Smooth muscle cell of the brain vasculature (primary cell): Measurements from ENCODE around the gene PAFAH1B1.
"Not testable (repeated sequence)": the region's sequence is repeated elsewhere in the genome, so short reads cannot be mapped to it uniquely, and the experiment has no call there.

Experiments used
- DNase-seq: peaks from one replicate; pipeline ENCODE4 v3.0.0-alpha.2; 2012; ENCODE audit warnings: low read depth, low spot score

PAFAH1B1 gene

DNA sequence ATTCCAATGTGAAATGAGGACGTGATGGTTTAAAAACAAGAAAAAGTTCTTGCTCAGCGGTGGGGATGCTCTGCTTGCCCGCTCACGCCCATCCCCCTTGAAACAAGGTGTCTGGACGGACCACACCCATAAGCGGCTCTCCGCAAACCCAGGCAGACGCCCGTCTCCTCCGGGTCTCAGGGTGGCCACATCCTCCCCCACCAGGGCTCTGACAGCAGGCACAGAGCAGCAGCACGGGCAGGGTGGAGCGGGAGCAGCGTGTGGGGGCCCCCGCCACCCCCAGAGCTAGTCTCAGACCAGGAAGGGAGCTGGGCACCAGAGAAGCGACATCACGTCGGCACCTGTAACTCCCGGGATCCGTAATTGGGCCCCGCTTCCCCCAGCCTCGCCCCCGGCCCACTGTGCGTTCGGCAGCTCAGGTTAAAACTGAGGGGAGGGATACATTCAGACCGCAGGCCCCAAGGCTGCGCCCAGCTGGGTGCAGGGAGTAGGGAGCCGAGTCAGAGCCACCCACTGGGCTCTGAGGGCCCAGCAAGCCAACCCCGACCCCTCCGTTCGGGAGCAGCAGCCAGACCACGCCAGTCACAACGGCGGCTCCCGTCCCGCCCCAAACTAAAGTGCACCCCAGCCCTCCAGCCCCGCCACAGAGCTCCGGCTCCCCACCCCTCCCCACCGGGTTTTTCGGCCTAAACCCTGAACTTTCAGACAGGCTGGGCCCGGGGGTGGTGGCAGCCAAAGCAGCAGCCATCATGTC is 96.1 kb downstream of the PAFAH1B1 start:
- no peak for DNase-seq

DNA sequence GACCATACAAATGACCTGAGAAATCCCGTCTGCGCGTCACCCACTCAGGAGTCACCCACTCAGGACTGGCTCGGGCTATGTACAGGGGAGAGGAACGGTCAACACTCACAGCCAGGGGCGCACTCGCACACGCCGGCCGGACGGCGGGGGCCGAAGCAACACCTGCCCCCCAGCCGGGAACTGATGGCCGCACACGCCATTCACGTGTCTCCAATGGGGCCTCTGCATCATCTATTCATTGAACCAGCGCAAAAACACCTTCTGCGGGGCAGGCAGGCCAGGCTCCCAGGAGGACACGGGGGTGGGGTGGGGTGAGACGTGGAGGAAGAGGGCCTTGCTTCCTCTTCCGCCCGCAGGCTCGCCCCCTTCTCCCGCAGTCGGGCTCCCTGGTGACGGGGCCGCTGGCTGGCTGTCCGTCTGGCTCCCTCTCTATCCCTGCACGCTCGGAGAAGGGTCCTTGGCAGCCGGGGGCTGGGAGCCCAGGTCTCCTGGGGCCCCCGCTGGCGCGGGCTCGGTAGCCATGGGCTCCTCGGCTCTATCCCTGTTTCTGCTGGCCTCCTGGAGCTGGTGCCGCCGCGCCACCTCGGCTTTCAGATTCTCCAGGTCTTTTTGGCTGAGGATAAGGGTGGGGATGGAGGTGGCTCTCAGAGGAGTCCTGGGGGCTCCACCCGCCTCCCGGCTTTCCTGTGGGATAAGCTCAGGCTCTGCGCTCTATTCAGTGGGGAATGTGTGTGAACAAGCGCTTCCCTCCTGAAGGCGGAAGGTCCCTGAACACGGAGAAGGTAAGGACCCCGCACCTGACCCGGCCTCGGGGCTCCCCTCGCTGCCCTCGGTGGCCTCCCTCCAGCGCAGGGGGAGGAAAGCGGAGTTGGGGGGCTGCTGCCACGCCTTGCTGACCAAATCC is 97.0 kb downstream of the PAFAH1B1 start:
- DNase-seq, result no peak

DNA sequence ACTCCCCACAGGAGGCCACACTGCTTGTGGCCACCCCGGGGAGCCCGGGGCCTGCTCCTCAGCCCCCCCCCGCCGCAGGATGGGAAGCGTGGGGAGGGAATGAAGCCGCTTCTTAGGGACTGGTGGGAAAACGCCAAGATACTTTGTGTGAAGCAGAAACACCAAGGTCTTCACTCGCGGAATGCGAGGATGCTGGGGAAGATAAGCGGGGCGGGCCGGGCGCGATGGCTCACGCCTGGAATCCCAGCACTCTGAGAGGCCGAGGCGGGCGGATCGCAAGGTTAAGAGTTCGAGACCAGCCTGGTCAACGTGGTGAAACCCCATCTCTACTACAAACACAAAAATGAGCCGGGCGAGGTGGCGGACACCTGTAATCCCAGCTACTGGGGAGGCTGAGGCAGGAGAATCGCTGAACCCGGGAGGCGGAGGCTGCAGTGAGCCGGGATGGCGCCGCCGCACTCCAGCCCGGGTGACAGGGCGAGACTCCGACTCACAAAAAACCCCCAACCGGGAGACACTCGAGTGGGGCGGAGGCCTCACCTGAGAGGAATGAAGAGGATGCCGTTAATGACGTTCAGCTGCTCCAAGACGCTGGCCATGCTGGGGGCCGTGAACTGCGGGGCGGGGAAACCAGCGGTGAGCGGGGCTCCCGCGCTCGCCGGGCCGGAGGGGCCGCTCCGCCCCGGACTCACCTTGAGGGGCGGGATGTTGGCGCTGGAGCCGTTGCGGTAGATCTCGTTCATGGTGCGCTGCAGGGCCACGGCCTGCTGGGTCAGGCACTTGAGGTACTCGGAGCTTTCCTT is 97.8 kb downstream of the PAFAH1B1 start:
- no peak for DNase-seq

DNA sequence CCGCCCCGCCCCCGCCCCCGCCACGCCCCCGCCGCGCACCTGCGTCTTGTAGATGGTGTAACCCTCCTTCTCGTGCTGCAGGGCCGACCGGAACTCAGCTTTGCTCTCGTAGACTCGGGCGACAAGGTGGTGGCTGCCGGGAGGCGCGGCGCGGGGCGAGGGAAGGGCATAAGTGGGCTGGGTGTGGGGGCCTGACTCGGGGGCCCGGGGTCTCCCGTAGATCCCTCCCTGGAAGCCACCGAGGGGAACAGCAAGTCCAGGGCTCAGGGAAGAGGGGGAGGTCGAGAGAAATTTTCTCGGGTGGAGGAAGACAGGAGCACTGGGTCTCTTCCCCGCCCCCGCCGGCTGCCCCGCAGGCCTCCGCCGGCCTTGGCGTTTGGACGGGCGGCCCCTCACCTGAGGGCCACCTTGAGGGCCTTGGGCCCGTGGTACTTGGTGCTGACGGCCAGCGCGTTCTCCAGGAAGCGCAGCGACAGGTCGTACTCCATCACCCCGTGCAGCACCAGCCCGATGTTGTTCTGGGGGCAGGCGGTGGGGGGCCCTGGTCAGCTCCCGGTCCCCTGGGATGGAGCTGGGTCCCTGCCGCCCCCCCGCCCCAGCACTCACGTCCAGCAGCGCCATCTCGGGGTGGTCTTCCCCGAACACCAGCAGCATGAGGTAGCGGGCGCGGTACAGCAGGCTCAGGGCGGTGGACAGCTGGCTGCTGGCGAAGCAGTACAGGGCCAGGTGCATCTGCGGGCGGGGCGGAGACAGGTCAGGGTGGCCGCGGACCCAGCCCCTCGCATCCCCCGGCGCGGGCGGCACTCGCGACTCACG is 98.7 kb downstream of the PAFAH1B1 start:
- no peak for DNase-seq

- no peak for DNase-seq
Observed at GRCh38 chr17:2692781-2693135, 99.3 kb downstream of the PAFAH1B1 start.

DNA sequence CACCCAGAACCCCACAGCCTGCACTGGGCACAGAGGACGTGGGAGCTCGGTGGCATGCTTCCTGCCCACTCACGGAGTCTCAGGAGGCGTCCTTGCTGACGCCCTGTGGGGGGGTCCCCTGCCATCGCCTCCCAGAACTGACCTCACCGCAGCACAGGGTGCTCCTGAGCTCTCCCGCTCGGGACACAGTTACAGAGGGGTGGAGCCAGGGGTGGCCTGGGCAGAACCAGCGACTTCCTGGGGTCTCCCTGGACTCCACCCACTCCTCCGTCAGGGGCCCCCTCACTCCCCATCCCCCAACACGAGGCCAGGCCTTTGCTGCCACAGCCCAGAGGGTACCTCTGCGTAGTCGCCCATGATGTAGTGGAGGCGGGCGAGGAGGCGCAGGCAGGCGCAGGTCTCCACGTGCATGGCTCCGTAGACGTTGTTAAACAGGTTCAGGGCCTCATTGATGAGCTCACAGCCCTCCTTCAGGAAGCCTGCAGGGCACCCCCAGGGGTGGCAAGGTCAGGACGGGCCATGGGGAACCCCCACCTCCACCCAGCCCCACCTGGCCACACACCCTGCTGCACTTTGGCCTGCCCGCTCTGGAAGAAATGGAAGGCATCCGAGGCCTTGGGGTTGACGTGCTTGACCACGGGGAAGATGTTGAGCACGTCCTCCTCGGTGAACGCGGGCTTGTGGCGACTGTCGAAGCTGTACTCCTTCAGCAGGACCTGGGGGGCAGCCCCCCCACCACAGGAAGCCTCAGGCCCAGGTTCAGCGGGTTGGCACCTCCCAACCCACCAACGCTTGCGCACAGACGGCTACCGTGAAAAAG is 100.3 kb downstream of the PAFAH1B1 start:
- no peak for DNase-seq

DNA sequence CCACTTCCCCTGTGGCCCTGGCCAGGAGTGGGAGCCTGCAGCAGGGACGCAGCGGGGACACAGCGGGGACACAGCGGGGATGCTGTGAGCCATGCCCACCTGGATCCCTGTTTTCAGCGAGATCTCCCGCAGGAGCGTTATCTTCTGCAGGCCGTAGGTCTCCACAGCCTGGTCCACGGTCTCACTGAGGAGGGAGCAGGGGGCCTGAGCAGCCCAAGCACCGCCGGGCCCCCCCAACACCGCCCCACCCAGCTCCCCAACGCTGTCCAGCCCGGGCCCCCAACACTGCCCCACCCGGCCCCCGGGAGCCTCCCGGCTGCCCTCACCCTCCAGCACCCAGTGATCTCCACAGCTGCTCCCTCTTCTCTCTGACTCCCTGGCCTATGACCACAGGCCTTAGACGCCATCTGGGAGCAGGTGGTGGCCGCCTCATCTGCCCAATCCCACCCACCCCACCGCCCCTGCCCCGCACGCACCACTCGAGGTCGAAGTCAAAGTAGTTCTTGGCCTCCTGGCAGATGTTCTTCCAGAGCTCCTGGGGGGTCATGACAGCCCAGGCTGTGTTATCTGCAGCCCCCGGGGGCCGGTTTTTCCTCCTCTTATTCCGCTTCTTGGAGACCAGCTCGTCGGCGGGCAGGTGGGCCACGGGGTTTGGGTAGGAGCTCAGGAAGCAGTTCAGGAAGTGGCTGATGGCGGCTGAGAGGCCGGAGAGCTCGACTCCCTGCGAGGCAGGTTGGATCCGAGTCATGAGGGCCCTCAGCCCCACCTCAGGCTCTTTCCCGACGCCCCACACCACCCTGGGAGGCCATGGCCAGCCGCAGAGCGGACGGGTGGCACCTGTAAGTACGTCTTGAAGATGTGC is 101.2 kb downstream of the PAFAH1B1 start:
- DNase-seq, result no peak

DNA sequence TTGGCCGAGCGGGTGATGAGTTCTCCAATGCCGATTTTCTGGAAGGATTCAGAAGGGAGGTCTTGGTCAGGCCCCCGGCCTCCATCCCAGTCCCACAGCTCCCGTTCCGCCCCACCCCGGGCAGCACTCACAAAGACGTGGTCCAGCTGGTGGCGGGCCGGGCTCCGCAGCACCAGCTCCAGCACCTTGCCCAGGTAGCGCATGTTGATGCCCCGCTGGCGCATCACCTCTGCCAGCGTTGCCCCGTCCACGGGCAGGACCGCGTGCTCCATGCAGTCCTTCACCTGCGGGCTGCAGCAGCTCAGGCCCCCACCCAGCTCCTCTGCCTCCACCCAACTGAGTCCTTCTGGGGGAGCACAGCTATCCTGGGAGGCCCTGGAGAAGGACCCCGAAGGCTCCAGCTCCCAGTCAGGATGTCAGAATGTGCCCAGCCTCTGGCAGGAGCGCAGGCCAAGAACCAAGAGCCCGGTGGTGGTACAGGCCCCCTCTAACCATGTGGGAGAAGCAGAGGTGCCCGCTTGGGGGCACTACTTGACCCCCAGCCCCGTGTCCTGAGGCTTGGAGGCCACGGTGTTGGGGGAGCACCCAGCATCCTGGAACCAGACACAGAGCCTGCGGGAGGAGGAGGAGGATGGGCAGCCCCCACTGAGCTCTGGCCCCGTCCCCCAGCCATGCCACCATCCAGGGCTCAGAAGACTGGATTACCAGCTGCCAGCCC is 101.9 kb downstream of the PAFAH1B1 start:
- DNase-seq, result no peak

- no peak for DNase-seq
Observed at GRCh38 chr17:2695961-2696760, 102.7 kb downstream of the PAFAH1B1 start.

DNA sequence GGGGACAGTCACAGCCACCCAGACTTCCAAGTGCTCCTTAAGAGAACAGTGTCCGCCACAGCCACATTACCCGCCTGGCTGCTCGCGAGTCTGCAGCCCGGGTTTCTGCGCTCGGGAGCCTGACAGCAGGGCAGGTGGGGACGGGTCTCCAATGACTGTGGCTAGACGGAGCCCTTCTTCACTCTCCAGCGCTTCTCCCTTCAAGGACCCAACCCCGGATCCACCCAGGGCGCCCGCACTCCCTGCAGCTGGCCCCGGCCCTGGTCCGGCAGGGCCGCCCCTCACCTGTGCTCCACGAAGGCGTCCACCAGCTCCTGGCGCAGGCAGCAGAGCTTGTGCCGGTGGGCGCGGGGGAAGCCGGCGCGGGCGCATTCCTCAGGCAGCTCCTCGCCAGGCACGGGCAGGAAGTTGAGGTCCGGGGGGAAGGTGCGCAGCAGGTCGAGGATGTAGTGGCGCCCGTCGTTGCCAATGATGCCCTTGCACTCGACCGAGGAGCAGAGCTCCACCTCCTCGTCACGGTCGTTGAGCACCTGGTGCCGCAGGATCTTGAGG is 104.2 kb downstream of the PAFAH1B1 start:
- no peak for DNase-seq

- not testable (repeated sequence) for DNase-seq
Observed at GRCh38 chr17:2699216-2699805, 105.9 kb downstream of the PAFAH1B1 start.

DNA sequence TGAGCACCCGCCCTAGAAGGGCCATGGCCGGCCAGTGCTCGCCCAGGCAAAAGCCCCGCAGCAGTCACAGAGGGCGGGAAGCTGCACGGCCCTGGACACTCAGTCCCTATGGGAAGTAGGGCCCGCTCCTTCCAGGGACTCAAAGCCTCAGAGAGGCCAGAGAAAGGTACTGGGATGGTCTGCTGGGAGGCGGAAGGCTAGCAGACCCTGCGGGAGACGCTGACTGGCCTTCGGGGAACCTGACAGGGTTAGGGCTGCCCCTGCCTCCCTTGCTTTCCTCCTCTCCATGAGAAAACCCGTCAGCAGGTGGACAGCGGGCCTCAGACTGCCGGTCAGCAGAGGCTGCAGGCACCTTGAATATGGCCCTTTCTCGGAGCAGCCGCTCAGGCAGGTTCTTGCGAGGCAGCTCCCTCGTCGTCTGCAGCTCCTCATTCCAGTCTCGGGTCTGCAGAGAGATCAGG is 106.6 kb downstream of the PAFAH1B1 start:
- DNase-seq, result no peak

DNA sequence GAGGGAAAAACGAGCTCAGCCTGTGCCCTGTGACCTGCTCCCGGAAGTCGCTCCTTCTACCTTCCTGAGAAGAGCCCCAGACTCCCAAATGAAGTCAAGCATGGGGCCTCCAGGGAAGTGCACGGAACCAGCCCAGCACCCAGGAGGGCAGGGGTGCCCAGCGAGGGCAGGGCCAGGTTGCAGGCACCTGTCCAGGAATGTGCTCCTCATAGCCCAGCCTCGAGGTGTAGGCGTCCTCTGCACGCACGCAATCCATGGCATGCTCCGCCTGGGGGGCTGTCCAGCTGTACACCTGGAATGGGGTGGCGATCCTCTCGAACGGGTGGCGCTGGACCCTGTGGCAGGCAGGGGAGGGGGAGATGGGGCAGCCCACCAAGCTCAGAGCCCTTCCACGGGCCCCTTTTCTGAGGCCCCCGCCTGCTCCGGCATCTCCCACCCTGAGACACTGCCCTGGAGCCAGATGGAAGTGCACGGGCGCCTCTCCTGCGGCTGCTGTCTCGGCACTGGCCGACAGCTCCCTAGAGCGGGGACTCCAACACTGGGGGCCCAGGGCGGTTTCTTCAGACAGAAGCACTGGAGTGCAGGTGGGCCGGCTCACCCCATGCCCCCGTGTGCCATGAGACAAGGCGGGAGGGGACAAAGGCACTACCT is 107.2 kb downstream of the PAFAH1B1 start:
- DNase-seq, result no peak

DNA sequence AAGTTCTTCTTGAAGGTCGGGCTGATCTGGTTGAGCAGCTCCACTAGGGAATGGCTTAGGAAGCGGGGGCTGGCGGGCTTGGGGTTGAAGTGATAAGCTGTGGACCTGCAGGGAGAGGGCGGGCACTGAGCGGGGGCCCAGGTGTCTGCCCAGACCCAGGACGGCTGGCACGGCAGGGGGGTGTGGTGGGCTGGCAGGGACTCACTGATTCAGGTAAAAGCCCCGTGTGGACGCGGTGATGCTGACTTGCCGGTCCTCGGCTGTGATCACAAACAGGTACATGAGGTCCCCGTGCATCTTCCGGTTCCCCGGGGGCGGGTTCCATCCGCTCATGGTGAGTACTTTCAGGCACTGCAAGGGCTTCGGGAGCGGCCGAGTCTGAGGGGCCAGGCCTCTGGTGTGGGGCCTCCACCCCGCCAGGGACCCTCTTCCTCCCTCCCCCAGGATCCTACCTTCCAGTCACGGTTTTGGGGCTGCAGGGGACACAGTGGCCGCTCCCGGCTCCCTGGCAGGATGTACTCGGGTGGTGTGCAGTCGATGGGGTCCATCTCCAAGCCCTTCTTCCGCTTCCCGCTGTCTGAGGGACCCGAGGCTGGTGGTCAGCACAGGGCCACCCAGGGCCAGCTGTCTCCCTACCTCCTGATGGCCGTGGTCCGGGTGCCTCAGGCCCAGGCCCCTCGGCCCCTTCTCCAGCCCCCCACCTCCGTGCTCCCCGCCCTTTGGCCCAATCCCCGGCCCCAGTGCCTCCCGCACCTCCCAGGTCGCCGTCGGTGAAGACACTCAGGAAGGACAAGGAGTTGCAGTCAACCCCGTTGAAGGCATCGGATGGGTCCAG is 107.9 kb downstream of the PAFAH1B1 start:
- no peak for DNase-seq

DNA sequence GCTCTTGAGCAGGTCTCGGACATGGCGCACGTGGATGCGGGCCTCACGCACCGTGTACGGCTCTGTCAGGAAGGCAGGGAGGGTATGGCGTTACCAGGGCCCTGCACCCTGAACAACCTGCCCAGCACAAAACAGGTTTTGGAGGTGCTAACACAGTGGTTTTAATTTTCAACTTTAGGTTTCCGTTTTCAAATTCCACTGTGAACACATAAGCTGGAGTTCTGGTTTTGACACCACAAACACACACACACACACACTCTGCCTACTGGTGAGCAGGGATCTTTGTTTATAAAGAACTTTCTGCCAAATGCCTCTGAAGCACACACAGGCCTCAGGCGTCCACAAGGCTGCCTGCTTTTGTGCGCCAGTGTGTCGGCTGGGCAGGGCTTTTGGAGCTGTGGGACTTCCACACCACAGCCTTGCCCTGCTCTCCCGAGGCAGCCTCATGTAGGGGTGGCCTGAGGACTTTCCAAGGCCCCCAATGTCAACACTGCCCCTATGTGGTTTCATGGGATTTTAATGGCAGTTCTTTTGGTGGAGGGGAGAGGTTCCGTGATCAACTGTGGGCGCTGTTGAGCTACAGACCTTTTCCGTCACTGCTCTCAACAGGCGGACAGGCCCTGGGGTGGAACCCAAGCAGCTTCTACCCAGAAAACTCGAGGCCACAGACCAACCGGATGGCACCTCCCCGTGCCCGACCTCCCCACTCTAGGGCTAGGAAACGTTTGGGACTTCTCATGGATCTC is 108.7 kb downstream of the PAFAH1B1 start:
- no peak for DNase-seq
